T follicular helper cell (primary cell): ENCODE measurements around the gene FCER2.
A peak's percentile ranks its signal among the peaks of the same experiment; 100 is the strongest.

ENCODE experiments used
- DNase-seq: peaks from one replicate; pipeline ENCODE4 v3.0.0-alpha.2; 2020; ENCODE audit warnings: low read depth

Gene FCER2

DNA sequence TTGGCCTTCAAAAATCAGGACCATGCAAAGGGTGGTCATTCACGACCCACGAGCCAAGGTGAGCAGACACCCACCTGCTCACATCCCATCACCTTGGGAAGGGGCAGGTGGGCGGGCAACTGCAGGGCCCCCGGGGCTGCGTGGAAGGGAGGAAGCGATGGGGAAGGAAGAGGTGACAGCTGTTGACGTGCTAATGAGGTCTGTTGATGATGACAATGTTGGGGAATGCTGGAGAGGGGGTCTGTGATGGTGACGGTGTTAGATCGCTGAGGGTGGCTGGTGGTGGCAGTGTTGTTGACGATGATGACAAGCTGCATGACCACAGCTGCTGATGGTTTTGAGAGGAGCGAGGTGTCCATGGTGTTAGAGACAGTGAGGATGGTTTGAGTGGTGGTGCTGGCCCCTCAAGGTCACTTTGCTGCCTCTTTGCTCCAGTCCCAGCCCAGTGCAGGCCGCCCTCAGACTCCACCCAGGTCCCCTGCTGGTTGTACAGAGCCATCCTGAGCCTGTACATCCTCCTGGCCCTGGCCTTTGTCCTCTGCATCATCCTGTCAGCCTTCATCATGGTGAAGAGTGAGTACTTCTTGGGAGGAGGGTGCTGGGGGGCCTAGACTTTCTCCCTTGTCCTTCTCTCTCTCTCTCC, 24.1 kb downstream of the FCER2 start:
- DNase-seq, result no peak

DNA sequence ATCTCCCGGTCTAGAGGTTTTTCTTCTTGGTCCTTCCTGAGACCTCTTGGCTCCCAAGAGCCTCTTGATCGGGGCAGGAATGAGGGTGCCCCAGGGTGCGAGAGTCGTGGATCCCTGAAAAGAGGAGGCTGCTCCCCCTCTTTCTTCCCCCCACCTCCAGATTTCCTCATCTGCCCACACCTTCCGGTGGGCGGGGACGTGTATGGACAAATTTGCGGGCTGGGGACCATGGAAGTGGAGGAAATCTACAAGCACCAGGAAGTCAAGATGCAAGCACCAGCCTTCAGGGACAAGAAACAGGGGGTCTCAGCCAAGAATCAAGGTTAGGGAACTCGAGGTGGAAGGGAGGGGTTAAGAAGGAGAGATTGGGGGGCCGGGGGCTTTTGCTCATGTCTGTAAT, 25.1 kb downstream of the FCER2 start, which contains the start of gene MCEMP1:
MCEMP1 (plus strand) TSS at position 237 of the 400 bp plus-strand sequence; CDS start at position 268, 31 bp downstream.
- no peak for DNase-seq

DNA sequence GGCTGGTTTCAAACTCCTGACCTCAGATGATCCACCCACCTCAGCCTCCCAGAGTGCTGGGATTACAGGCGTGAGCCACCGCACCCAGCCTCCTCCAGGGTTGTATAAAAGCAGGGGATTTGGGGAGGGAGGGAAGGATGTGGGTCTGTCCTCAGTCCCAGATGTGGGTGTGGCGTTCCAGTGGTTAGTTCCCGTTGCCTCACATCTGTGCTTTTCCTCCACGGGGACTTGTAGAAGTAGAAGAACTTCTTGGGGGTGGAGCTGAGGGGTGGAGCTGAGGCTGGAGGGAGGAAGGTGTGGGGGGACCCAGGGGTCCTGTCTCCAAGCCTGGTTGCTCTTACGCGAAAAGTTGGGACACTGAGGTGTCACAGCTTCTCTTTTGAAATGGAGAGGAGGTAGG, 25.6 kb downstream of the FCER2 start:
- no peak for DNase-seq

DNA sequence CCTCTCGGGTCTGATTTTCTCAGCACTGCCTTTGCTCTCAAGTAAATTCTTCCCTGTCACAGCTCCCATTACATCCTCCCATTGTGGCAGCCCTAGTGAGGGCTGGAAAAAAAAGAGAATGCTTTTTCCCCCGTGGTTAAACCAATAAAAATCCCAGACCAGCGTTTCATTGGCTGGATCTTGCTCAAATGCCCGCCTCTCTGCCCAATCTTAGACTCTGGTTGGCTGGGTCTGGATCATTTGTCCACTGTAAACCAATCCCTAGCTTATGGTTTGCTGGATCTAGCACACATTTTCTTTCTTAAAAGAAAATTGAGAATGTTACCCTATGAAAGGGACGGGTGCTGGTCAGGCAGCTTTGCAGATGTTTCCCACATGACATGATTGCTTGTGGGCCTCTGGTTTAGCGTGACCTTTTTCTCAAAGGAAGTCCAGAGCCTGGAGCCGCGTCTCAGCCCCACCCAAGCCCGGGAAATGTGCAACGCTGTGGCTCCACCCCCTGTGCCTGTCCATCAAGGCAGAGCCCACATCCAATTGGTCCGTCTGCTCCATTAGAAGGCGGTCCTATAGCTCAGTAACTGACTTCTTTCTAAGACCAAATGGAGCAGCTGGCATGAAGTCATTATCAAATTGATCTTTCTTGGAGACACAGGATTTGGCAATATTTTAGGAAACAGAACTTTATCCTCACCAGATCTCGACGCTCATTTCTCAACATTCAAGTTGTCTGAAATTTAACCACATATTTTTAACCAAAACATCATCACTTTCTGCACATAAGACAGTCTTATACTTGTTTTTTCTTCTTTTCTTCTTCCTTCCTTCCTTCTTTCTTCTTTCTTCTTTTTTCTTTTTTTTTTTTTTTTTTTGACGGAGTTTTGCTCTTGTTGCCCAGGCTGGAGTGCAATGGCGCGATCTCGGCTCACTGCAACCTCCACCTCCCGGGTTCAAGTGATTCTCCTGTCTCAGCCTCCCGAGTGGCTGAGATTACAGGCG, 27.6 kb downstream of the FCER2 start:
- DNase-seq, result no peak

DNA sequence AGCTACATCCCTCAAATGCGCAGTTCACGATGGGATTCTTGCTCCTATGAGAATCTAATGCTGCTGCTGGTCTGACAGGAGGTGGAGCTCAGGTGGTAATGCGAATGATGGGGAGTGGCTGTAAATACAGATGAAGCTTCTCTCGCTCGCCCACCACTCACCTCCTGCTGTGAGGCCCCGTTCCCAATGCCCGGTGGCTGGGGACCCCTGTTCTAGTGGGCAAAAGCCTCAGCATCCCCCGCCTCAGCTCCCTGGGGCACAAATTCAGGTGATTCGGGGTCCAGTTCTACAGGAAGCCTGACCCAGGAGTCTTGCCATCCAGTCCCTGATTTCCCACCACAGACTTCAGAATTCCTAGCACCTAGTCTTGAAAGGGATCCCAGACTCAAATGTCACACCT, 29.4 kb downstream of the FCER2 start:
- no peak for DNase-seq

DNA sequence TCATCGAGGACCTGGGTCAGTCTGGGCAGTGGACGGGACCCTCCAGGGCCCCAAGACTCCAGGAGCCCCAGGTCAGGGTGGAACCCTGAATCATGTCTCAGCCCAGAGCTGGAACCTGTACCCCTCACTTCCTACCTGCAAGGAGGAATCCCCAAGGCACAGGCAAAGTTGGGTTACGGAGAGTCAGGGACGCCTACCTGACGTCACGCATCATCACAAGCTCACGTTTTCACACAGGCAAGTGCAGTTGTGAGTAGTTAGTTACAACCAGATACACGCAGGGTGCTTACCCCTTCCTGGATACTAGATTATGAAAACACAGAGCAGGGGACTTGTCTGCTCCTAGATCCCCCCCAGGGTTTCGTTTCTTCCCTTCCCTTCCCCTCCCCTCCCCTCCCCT, 31.1 kb downstream of the FCER2 start:
- DNase-seq, result no peak

DNA sequence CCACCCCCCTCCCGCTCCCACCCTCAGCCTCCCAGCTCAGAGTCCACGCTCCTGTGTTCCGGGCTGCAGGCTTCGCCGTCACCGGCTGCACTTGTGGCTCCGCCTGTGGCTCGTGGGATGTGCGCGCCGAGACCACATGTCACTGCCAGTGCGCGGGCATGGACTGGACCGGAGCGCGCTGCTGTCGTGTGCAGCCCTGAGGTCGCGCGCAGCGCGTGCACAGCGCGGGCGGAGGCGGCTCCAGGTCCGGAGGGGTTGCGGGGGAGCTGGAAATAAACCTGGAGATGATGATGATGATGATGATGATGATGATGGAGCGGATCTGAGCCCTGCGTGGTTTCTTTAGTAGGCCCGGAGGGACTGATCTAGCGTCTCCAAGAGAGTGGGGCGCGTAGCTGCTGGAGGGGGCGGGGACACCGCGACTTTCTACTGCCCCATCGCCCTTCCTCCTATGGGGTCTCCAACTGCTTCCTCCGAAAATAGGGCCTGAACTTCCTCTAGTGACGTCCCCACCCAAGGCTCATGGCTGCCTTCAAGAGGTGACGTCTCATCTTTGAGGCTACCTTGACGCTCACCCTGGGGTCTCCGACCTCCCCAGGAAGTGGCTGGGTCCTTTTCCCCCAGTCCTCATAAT, 31.7 kb downstream of the FCER2 start:
- no peak for DNase-seq

DNA sequence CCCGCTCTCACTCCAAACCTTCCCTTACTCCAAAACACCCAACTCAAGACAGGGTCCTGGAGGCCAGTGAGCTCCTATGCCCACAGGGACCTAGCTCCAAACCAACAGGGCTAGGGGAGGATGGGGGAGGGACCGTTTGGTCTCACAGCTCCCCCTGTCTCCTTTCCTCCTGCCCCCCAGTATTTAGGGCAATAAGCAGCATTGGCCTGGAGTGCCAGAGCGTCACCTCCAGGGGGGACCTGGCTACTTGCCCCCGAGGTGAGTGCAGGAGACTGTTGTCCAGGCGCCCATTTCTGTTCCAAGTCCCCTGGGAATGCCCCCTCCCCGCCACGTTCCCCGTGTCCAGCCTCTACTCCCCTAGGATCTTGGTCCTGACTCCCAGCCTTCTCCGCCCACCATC, 32.3 kb downstream of the FCER2 start:
- DNase-seq, result no peak

DNA sequence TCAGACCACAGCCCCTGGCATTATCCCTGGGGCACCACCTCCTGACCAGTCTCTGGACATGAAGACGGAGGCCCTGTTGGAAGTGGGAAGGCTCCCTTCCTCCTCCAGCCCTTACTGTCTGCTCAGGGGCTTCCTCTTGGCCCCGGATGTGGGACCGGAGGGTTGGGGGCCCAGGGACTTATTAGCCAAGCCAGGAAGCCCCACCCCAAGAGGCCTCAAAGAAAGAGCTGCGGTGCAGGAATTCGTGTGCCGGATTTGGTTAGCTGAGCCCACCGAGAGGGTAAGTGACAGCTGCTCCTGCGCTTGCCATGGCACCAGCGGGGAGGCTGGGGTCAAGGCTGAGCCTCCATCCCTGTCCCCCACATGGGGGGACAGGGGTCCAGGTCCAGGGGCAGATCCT, 33.1 kb downstream of the FCER2 start, which contains the start of gene RETN:
RETN (plus strand) TSS at position 208 of the 400 bp plus-strand sequence. CDS start 278 bp downstream, outside the sequence.
- DNase-seq, result no peak

DNA sequence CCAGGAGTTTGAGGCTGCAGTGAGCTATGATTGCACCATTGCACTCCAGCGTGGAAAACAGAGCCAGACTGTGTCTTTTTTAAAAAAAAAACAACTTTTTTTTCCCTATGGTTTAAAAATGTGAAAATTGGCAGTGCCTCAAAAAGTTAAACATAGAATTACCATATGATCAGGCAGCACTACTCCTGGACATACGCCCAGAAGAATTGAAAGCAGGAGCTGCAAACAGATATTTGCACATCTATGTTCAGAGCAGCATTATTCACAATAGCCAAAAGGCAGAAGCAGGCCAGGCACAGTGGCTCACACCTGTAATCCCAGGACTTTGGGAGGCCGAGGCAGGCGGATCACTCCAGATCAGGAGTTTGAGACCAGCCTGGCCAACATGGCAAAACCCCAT, 36.9 kb downstream of the FCER2 start:
- no peak for DNase-seq

DNA sequence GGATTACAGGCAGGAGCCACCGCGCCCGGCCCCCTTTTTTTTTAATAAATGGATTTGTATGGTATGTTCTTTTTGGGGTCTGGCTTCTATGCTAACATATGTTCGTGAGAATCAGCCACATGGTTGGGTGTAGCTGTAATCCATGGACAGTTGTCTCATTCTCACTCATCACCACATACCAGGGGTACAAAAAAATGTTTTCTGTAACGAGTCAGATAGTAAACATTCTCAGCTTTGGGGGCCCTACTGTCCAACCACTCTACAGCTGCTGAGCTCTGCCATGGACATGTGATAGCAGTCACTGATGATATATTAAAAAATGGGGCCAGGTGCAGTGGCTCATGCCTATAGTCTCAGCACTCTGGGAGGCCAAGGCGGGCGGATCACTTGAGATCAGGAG, 38.2 kb downstream of the FCER2 start:
- DNase-seq, result no peak

DNA sequence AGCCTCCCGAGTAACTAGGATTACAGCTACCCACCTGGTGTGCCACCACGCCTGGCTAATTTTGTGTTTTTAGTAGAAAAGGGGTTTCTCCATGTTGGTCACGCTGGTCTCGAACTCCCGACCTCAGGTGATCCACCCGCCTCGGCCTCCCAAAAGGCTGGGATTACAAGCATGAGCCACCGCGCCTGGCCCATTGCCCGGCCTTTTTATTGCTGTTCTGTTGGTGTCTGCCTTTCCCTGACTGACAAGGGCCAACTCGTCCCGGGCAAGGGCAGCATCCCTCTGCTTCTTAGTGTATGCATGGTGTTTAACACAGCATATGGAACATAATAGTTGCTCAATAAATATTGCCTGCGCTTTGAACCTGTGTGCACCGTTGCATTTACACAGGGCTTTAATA, 39.3 kb downstream of the FCER2 start:
- no peak for DNase-seq

DNA sequence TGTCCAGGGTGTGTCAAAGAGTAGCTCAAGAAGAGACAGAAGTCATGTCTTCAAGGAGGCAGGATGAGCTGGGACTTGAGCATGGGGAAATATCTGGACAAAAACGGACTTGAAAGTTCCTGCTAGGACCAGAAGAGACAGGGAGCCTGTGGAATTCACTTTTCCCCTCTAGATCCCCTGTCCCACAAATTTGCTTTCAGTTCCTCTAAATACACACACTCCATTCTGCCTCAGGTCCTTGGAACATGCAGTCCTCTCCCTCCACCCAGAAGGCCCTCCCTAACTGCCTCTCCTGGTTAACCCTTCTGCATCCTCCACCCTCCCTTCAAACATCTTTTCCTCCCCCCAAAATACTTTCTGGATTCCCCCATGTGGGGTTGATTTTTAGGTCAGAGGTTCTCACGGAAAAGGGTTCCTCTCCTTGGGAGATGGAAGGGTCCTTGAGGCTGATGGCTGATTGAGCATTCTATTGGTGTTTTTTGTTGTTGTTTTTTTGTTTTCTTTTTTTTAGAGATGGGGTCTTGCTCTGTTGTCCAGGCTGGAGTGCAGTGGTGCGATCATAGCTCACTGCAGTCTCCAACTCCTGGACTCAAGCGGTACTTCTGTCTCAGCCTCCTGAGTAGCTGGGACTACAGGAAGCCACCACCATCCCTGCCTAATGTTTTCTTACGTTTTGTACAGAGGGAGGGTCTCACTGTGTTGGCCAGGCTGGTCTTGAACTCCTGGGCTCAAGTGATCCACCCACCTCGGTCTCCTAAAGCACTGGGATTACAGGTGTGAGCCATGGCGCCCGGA, 40.0 kb downstream of the FCER2 start:
- DNase-seq, result no peak

DNA sequence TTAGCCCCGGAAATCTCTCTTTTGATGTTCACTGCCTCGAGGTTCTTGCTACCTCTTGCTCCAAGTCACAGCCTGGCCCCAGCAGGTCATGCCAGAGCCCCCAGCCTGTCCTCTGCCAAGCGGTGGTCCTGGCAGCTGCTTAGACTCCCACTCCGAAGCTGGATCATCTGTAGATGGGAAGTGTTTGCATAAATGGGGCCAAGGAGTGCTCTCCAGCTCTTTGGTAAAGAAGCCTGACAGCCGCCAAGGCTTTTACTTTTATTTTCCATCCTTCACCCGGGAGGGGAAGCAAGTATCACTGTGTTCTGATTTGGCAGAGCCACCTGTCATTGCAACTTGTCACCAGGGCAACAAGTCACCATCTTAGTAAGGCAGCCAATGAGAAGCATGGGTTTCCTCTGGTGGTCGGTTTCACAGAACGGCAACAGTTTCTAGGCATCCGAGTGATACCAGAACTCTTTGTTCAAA, 43.7 kb downstream of the FCER2 start:
- peak; percentile 30 for DNase-seq

DNA sequence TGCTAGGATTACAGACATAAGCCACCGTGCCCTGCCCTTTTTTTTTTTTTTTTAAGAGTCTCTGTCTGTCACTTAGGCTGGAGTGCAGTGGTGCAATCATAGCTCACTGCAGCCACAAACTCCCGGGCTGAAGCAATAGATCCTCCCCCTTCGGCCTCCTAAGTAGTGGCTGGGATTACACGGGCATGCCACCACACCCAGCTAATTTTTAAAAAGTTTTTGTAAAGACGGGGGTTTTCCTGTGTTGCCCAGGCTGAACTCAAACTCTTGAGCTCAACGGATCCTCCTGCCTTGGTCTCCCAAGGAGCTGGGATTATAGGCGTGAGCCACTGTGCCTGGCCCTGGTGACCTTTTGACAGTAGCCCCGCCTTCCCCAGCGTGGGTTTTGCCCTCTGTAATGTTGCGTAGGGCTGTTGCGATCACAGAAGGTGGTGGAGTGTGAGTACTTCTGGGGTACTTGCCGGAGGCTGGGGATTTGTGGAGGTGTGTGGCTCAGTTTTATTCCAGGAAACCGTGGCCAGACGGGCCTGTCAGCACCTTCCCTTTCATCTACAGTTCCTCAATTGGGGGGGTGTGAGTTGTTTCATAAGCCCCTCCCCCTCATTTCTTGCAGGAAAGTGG, 44.7 kb downstream of the FCER2 start:
- DNase-seq, result no peak

DNA sequence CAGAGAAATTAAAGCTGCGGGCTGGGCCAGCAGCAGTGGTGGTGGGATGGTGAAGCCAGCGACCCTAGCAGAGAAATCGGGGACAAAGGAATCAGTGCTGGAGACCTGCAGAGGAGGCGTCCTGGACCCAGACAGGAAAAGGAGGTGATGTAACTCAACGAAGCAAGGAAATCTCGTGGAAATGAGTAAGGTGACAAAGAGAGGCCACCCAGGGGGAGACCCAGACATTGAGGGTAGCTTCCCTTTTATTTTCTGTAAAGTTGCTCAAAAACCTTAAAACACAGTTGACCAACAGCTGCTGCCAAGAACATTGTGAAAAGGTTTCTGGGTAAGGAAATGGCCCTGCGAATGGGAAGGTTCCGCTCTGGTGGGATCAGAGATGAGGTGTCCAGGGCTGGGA, 46.4 kb downstream of the FCER2 start:
- no peak for DNase-seq

DNA sequence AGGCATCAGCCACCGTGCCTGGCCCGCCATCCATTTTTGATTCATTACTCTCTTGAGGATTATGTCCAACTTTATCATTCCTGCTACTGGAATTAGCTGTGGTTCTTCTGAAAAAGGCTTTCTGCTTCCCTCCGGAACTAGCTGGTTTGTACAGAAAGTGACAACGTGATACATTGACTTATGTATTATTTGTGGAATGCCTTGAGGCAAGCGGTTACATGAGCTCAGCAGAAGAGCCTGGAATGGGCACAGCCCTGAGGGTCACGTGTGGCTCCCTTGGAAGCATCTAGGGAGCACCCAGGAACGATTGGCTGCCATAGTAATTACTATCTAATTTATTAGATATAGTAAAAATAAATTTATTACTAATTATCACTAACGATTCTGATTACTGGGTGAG, 47.5 kb downstream of the FCER2 start:
- no peak for DNase-seq

DNA sequence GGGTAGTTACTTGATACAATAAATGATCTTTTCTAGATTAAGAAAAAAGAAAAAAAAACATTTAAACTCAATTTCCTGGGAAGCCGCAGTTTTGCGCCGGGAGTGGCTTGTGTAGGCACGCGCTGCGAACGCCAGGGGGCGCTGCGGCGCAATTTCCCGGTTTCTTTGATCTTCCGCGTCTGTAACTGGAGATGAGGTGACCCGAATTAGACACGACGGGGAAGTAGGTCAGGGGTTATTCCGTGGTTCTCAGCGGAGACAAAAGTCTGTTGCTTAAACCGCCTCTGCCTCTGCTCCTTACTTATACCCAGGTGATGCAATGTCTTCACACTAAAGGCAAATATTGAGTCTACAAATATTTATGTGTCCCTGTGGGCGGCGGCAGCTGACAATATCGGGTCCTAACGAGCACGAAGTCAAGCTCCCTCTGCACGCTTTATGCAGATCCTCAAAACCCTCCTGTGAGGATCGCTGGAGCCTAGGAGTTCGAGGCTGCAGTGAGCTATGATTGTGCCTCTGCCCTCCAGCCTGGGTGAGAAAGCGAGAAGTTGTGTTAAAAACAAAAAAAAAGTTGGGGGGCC, 49.8 kb downstream of the FCER2 start:
- DNase-seq, result peak; percentile 80

DNA sequence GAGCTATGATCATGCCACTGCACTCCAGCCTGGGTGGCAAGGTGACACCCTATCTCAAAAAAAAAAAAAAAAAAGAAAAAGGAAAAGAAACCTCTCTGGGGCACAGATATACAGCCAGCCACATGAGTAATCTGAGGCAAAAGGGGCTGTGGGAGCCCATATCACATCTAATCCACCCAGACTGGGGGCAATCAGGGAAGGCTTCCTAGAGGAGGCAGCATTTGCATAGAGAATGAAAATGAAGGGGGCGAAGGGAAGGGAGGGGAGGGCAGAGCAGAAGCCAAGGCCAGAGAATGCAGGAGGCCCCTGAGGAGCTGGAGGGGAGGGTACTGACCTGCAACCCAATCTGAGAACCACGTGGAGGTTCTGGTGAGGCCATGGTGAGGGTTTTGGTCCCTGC, 51.8 kb downstream of the FCER2 start:
- no peak for DNase-seq

DNA sequence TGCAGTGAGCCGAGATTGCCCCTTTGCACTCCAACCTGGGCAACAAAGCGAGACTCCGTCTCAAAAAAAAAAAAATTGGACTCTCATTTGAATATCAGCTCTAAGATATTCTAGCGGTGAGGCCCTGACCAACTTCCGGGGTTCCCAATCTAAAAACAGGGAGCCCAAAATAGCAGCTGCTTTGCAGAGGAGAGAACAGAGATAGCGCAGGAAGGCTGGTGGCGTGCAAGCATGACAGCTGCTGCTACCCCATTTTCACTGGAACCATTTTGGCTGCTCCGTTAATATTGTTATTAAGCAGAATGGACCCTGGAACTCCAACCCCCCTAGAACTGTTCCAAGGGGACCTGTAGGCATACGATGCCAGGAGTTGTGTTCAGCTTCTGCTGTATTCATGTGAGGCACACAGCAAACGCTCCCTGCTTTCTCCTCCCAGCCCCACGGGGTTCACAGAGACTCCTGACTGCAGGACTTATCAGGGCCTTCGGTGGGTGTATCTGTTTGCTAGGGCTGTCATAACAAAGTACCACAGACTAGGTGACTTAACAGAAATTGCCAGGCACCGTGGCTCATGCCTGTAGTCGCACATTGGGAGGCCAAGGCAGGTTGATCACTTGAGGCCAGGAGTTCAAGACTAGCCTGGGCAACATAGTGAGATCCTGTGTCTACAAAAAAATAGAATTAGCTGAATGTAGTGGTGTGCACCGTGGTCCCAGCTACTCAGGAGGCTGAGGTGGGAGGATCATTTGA, 53.5 kb downstream of the FCER2 start:
- no peak for DNase-seq
